ENCODE results near the gene DNM2.

DNA sequence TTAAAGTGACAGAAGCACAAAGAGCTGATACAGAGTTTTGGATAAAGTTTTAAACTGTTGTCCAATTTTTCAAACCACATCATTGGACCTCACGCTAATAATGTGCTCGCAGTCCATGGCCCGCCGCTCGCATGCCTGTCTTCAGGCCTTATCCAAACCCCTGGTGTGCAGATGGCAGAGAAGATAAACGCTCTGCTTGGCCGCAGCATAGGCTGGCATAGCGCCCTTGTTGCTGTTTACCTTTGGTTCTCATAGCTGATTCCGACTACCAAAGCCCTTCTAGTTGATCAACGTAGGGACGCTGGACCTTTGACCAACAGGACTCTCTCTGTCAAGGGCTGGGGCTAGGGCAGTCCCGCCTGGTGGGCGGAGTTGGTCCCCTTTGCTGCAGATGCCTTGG, 40.1 kb upstream of the DNM2 start:
- TF ChIP-seq POLR2AphosphoS5 (IDR thresholded peaks at IDR 0.05; ENCODE audit: low read depth, low read length) (no peak), POLR2A (IDR thresholded peaks at IDR 0.05; ENCODE audit: low read depth, low read length) (no peak), TAF1 (IDR thresholded peaks at IDR 0.05; ENCODE audit: borderline replicate concordance, low read depth, low read length) (no peak)

All from GM12892 (cell line).